Natural killer cell (primary cell): ENCODE results near the gene VWA7. TPM values are rescaled to one million over a fixed set of nuclear protein-coding genes. Genes with fewer than 3 reads are reported as not detected.

Experiments
- ATAC-seq, 3 donors: fragments of 150-1000 bp in 2 of 3; fragments of 200-7000 bp in 1 of 3; cut with Tn5 transposase; 1 replicate in 1 of 3; 2 replicates in 2 of 3; pipeline ENCODE4 v1.10.0; 2021; ENCODE audit warnings: mild to moderate bottlenecking in 2 of 3, moderate library complexity in 2 of 3
- DNase-seq, 2 donors: peaks; one replicate each; pipeline versions ENCODE4 v3.0.0 to v3.0.0-alpha.2; 2013 to 2021; ENCODE audit warnings: mixed read lengths in 1 of 2
- H3K27ac ChIP-seq: one replicate; pipeline ENCODE4 v1.5.1; 2013; ENCODE audit warnings: mild to moderate bottlenecking, low read length
- H3K27me3 ChIP-seq: one replicate; pipeline ENCODE4 v1.6.1; 2013; ENCODE audit warnings: low read length; ENCODE audit not compliant: control insufficient read depth, insufficient read depth
- H3K36me3 ChIP-seq: one replicate; pipeline ENCODE4 v1.6.1; 2013; ENCODE audit warnings: low read length; ENCODE audit not compliant: control insufficient read depth, insufficient read depth
- H3K4me1 ChIP-seq: one replicate; pipeline ENCODE4 v1.6.1; 2013; ENCODE audit warnings: low read length; ENCODE audit not compliant: control insufficient read depth, insufficient read depth
- H3K4me3 ChIP-seq: one replicate; pipeline ENCODE4 v1.5.1; 2013; ENCODE audit warnings: low read length
- H3K9me3 ChIP-seq: one replicate; pipeline ENCODE4 v1.6.1; 2013; ENCODE audit warnings: low read length; ENCODE audit not compliant: control insufficient read depth, insufficient read depth
- H3K27ac Mint-ChIP-seq, 2 donors: one replicate each; pipeline ENCODE4 v1.8.0; 2022; ENCODE audit warnings: mild to moderate bottlenecking in 2 of 2, mixed read lengths in 2 of 2, moderate library complexity in 1 of 2
- H3K27me3 Mint-ChIP-seq, 2 donors: one replicate each; pipeline ENCODE4 v1.8.0; 2022; ENCODE audit warnings: low read depth in 2 of 2, mixed read lengths in 2 of 2
- H3K36me3 Mint-ChIP-seq: one replicate; pipeline ENCODE4 v1.8.0; 2022; ENCODE audit warnings: mixed read lengths
- H3K4me1 Mint-ChIP-seq, 2 donors: one replicate each; pipeline ENCODE4 v1.8.0; 2022; ENCODE audit warnings: mixed read lengths in 2 of 2
- H3K4me3 Mint-ChIP-seq: one replicate; pipeline ENCODE4 v1.8.0; 2022; ENCODE audit warnings: mild to moderate bottlenecking, moderate library complexity, mixed read lengths
- H3K9me3 Mint-ChIP-seq, 2 donors: one replicate each; pipeline ENCODE4 v1.8.0; 2022; ENCODE audit warnings: mixed read lengths in 2 of 2
- CTCF ChIP-seq: fragments of 200-600 bp; IDR thresholded peaks from one replicate; pipeline ENCODE4 v1.8.0; 2022; ENCODE audit warnings: antibody characterized with exemption
- WGBS: methylation state at CpG from one replicate; pipeline ENCODE4 v1.1.7; 2013; ENCODE audit warnings: missing lambda C conversion rate; ENCODE audit not compliant: insufficient coverage; 5-methylcytosine and 5-hydroxymethylcytosine counted together
- intact Hi-C: fragments of 100-400 bp; cut with micrococcal nuclease; formaldehyde crosslinking; loops from one replicate; pipeline ENCODE4 v1.14.2; 2022
- total RNA-seq, 4 donors: library from RNA; stranded (reverse); fragments of 120-200 nt in 1 of 4; gene quantifications; one replicate each; pipeline versions ENCODE4 v1.2.3 to v1.2.4, GENCODE V29; 2013 to 2022

Gene VWA7
- total RNA-seq, 3 donors from 2014 or later (not counting 1 experiment from before 2014, with no cell fraction given) = 2.4 to 4.7 (median 3.2) TPM

- H3K27me3 ChIP-seq = no peaks in the 10 kb centered on the region
- peaks cover 60% of the 10 kb centered on the region for H3K4me1 ChIP-seq
- H3K27ac ChIP-seq = no peak overlapping the region
- Mint-ChIP-seq H3K9me3 (no peaks in the 10 kb centered on the region), H3K27me3 (peaks cover 0 to 4% of the 10 kb centered on the region in 2 donors), H3K27ac (peak overlapping the region; percentile 83 to 91), H3K4me1 (peaks cover 55 to 66% of the 10 kb centered on the region in 2 donors), H3K36me3 (peaks cover 16% of the 10 kb centered on the region), H3K4me3 (no peak overlapping the region)
- WGBS = 84% methylated on average over 12 of the region's 12 CpGs
- no peak overlapping the region for H3K4me3 ChIP-seq
- ATAC-seq (no peak), DNase-seq (no peak)
- no peaks in the 10 kb centered on the region for H3K9me3 ChIP-seq
- no peak for TF ChIP-seq CTCF
- intact Hi-C loops = no loop called here
- peaks cover 16% of the 10 kb centered on the region for H3K36me3 ChIP-seq
Measured at GRCh38 chr6:31725502-31726350, 51.4 kb downstream of the VWA7 start.

DNA sequence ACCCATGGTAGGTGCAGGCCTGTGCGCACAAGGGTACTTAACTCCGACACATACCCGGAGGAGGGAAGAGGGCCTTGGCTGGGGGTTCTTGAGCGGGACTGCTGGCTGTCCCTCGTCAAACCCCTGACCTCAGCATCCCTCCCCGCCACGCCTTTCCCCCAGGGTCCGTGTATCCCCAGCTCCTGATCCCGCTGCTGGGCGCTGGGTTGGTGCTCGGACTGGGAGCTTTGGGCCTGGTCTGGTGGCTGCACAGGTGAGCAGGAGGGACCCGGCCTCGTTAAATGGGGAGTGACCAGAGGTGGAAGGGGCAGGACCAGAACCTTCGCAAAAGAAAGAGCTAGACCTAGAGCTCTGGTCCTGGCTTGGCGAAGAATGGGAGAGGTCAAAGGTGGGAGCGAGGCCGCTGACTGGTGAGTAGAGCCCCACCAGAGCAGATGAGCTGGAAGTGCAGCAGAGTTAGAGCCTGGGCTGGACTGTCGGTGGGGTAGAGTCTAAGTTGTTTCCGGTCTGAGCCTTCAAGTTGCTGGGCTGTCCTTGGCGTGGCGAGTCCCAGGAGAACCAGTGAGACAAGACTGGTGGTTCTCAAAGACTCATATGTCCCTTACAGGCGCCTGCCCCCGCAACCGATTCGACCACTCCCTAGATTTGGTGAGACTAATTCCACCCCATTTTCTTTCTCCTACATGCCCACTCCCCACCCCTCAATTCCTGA, 53.0 kb downstream of the VWA7 start:
- no peak for TF ChIP-seq CTCF
- H3K4me3 Mint-ChIP-seq = peak overlapping the region; percentile 81
- intact Hi-C loops = no loop called here
- Histone ChIP-seq H3K27me3 (no peaks in the 10 kb centered on the region), H3K4me1 (peaks cover 44% of the 10 kb centered on the region), H3K36me3 (peaks cover 10% of the 10 kb centered on the region), H3K27ac (no peak overlapping the region), H3K9me3 (no peaks in the 10 kb centered on the region), H3K4me3 (no peak overlapping the region)
- H3K27ac Mint-ChIP-seq = peak overlapping the region in 1 of 2 donors; percentile 87
- WGBS = 91% methylated on average over 25 of the region's 25 CpGs
- H3K27me3 Mint-ChIP-seq = peaks cover 0 to 4% of the 10 kb centered on the region in 2 donors
- no peaks in the 10 kb centered on the region for H3K9me3 Mint-ChIP-seq
- peaks cover 16% of the 10 kb centered on the region for H3K36me3 Mint-ChIP-seq
- no peak for DNase-seq
- H3K4me1 Mint-ChIP-seq = peaks cover 46 to 50% of the 10 kb centered on the region in 2 donors
- ATAC-seq = no peak

- no peaks in the 10 kb centered on the region for H3K27me3 ChIP-seq
- H3K36me3 ChIP-seq = peaks cover 10% of the 10 kb centered on the region
- TF ChIP-seq CTCF = no peak
- no peak for DNase-seq
- Mint-ChIP-seq H3K36me3 (peaks cover 16% of the 10 kb centered on the region), H3K4me3 (peak within 1 kb of the TSS; percentile 81), H3K9me3 (no peaks in the 10 kb centered on the region), H3K27ac (peak within 1 kb of the TSS; percentile 9 to 87), H3K4me1 (peaks cover 39 to 43% of the 10 kb centered on the region in 2 donors), H3K27me3 (peaks cover 0 to 4% of the 10 kb centered on the region in 2 donors)
- H3K27ac ChIP-seq = peak within 1 kb of the TSS; percentile 22
- peak in 2 of 3 donors; percentile 36 to 71 for ATAC-seq
- peaks cover 37% of the 10 kb centered on the region for H3K4me1 ChIP-seq
- 49% methylated on average over 45 of the region's 46 CpGs for WGBS
- H3K9me3 ChIP-seq = no peaks in the 10 kb centered on the region
- intact Hi-C loops = no loop called here
- H3K4me3 ChIP-seq = no peak within 1 kb of the TSS
Measured at GRCh38 chr6:31723245-31723979, 53.7 kb downstream of the VWA7 start, which contains the start of gene MPIG6B. Gene MPIG6B, plus strand, starts transcription at chr6:31723373. Its CDS starts 11 bp downstream, at chr6:31723384.
